GM21825 (cell line): ENCODE data around the gene PTPN9.
"Not testable (repeated sequence)": the region's sequence is repeated elsewhere in the genome, so short reads cannot be mapped to it uniquely, and the experiment has no call there.

Experiments
- ATAC-seq: cut with Tn5 transposase; IDR thresholded peaks from one replicate; pipeline ENCODE4 v1.9.1; 2021; ENCODE audit warnings: mild to moderate bottlenecking, moderate library complexity; ENCODE audit not compliant: unreplicated experiment

PTPN9 gene

GRCh38 chr15:75532413-75533250 is 46.5 kb downstream of the PTPN9 start:
- no peak for ATAC-seq

GRCh38 chr15:75531041-75531450 is 48.1 kb downstream of the PTPN9 start:
- ATAC-seq: no peak

GRCh38 chr15:75530169-75530568 is 48.9 kb downstream of the PTPN9 start:
- ATAC-seq: no peak

- ATAC-seq: not testable (repeated sequence)
These were observed 53.4 kb downstream of the PTPN9 start for GRCh38 chr15:75525756-75526155.

- no peak for ATAC-seq
These were observed 56.1 kb downstream of the PTPN9 start for GRCh38 chr15:75523011-75523410.

- no peak for ATAC-seq
These were observed 61.9 kb downstream of the PTPN9 start for GRCh38 chr15:75517233-75517632.

- ATAC-seq: no peak
These were observed 70.1 kb downstream of the PTPN9 start for GRCh38 chr15:75508840-75509532.

GRCh38 chr15:75502360-75502759 is 76.8 kb downstream of the PTPN9 start:
- no peak for ATAC-seq

GRCh38 chr15:75493732-75494131 is 85.4 kb downstream of the PTPN9 start:
- ATAC-seq: no peak

GRCh38 chr15:75483961-75484360 is 95.2 kb downstream of the PTPN9 start:
- no peak for ATAC-seq

GRCh38 chr15:75483556-75483955 is 95.6 kb downstream of the PTPN9 start:
- ATAC-seq: not testable (repeated sequence)

- no peak for ATAC-seq
These were observed 96.0 kb downstream of the PTPN9 start for GRCh38 chr15:75483106-75483505.

- ATAC-seq: not testable (repeated sequence)
These were observed 98.7 kb downstream of the PTPN9 start for GRCh38 chr15:75480463-75480862.

- no peak for ATAC-seq
These were observed 99.4 kb downstream of the PTPN9 start for GRCh38 chr15:75479670-75480069.

GRCh38 chr15:75477094-75477493 is 102.0 kb downstream of the PTPN9 start:
- not testable (repeated sequence) for ATAC-seq

GRCh38 chr15:75468913-75469598 is 110.1 kb downstream of the PTPN9 start:
- no peak for ATAC-seq

- ATAC-seq: no peak
These were observed 118.5 kb downstream of the PTPN9 start for GRCh38 chr15:75460646-75461045.

- no peak for ATAC-seq
These were observed 119.5 kb downstream of the PTPN9 start for GRCh38 chr15:75459581-75459980.

- ATAC-seq: no peak
These were observed 122.4 kb downstream of the PTPN9 start for GRCh38 chr15:75456710-75457109.

- ATAC-seq: no peak
These were observed 123.1 kb downstream of the PTPN9 start for GRCh38 chr15:75455982-75456531.

GRCh38 chr15:75455424-75455981 is 123.6 kb downstream of the PTPN9 start:
- ATAC-seq: no peak
